CD4-positive, alpha-beta T cell treated with Interleukin-17A for 4 hours (primary cell): ENCODE data around the gene LDB3.
"Not testable (repeated sequence)": the region's sequence is repeated elsewhere in the genome, so short reads cannot be mapped to it uniquely, and the experiment has no call there.

ENCODE experiments used
- DNase-seq: peaks from one replicate; pipeline ENCODE4 v3.0.0-alpha.2; 2020; ENCODE audit warnings: mixed read lengths

LDB3 gene, protein sequence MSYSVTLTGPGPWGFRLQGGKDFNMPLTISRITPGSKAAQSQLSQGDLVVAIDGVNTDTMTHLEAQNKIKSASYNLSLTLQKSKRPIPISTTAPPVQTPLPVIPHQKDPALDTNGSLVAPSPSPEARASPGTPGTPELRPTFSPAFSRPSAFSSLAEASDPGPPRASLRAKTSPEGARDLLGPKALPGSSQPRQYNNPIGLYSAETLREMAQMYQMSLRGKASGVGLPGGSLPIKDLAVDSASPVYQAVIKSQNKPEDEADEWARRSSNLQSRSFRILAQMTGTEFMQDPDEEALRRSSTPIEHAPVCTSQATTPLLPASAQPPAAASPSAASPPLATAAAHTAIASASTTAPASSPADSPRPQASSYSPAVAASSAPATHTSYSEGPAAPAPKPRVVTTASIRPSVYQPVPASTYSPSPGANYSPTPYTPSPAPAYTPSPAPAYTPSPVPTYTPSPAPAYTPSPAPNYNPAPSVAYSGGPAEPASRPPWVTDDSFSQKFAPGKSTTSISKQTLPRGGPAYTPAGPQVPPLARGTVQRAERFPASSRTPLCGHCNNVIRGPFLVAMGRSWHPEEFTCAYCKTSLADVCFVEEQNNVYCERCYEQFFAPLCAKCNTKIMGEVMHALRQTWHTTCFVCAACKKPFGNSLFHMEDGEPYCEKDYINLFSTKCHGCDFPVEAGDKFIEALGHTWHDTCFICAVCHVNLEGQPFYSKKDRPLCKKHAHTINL

DNA sequence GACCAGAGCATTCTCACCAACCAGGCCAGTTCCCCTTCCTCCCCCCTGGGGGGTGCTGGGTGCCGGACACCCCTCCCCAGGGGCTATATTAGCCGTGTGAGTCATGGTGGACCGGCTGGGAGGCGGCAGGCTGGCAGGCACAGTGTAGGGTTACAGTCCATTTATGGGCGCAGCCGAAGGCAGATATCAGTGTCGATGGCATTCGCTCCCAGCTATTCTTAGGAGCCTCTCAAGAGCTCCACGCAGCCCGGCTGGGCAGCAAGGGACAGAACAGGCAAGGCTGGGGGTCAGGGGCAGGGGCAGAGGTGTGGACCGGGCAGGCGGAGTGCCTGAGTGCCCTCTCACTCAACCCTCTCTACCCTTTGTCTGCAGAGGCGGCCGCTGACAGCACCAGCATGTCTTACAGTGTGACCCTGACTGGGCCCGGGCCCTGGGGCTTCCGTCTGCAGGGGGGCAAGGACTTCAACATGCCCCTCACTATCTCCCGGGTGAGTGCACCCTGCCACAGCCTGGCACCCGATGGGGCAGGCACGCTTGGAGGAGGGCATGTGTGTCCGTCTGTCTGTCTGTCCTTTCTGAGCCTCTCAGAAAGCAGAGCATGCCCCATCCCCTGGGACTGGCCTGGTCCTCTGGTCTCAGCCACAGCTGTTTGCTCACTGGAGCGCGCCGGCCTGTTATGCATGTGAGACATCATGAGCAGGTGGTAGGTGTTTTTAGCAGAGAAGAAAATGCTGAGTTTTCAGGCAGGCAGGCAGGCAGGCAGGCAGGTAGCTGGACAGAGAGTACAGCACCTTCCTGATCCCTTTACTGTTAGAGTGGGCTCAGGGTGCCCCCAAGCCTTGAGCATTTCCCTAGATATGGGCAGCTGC lies at the start of gene LDB3:
Gene LDB3 (plus strand): TSS at position 215 of the 869 bp plus-strand sequence. CDS start 181 bp downstream, at position 396.
- no peak for DNase-seq

DNA sequence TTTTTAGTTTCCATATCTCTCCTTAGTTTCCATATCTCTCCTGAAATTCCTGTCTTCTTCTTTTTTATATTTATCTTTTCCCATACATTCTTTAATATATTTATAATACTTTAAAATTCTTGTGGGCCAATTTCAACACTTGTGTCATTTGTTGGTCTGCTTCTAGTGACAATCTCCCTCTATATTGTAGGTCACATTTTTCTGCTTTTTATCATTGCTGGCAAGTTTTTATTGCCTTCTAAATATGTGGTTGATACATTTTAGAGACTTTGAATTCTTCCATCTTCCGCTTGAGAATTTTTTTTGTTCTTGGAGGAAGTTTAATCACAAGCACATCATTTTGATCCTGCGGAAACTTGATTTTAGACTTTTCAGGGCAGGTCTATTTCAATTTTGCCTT lies 40.0 kb upstream of the LDB3 start:
- no peak for DNase-seq

DNA sequence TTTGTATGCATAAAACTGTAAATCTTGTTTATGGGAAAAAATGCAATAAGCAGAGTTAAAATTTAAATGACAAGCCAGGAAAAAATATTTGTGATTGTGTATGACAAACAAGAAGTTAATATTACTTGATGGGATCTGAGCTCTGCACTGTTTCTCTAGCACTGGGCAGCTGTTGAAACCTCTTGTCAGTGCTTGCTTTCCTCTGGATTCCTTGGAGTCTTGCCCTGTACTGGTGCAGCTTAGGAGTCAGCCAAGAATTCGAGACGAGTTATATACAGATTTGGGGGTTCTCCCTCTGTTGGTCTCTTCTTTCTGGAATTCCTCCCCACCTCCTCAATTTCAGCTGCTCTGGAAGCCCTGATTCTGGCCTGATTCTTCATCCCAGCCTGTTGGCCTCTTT lies 38.2 kb upstream of the LDB3 start:
- DNase-seq = no peak

DNA sequence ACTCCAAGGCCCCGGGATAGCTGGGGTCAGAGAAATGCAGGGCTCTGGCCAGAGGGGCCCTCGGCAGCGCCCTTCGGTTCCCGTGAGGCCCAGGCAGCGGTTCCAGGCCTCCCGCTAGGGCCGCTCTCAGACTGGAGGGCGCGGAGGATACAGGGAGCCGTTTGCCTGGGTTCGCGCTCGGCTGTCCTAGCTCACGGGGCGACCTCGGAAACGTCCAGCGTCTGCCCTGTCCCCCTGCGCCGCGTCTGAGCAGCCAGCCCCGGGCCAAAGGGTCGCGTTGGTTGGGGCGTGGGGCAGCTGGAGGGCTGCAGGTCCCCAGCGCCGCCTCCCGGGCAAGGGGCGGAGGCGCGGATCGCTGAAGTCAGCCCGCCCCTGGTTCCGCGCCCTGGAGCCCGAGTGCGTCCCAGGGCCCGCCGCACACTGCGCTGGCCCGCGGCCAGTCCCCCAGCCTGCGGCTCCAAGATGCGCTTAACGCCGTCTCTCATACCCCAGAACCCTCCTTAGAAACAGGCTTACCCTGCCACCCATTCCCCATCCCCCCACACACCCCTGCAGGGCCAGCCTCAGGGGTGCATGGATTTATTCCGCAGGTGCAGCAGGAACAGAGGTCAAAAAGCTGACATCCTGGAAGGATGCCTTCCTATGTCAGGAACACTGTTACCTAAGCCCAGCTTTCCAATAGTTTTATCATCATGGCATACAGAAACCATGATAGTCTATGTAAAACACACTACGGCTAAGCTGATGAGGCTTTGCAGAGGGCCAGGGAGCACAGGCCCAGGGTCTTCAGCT lies 36.1 kb upstream of the LDB3 start:
- no peak for DNase-seq

DNA sequence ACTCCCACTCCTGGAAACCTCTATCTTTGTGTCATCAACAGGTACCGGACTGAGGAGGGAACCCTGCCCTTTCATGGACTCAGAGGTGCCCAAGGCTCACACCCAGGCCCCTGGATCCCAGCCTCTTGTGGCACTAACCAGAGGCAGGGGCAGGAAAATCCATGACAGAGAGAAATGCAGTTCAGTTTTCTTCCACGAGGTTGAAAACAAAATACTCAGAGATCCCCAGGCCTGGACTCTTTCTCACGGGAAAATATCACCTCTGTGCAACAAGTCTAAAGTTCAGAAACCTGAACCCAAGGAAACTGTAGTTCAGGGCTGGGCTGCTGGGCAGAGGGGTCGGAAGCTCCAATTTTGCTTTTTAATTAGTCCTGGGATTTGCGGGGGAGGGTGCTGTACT lies 35.4 kb upstream of the LDB3 start:
- DNase-seq = no peak

DNA sequence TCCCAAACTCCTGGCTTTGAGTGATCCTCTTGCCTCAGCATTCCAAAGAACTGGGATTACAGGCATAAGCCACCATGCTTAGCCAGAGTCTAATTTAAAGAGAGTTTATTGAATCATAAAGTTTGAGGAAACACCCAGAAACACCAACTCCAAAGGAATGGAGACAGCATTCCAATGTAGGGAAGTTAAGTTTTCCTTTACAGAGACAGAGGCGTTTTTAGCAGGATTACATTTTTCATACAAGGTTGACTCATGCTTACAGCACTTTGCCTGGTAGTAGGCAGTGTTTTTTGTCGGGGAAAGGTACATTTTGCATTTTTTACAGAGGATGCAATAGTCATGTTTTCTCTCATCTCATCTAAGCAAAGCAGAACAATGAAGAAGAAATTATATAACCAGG lies 32.9 kb upstream of the LDB3 start:
- no peak for DNase-seq

DNA sequence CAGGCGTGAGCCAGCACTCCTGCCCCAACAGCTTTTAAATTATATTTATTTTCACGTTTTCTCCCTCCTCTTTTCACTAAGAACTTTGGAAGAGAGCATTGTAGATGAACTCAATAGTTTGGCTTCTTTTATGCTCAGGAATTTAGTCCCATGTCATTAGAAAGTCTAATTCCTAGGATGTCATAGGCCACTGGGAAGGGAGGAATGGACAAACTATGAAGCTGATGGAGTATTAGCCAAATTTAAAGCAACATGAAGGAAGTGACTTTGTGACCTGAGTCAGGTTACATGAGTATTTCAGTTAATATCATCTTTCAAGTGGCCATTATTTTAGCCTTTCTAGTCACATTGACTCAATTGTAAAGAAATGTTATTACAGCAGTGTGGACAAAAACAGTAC lies 32.0 kb upstream of the LDB3 start:
- no peak for DNase-seq

DNA sequence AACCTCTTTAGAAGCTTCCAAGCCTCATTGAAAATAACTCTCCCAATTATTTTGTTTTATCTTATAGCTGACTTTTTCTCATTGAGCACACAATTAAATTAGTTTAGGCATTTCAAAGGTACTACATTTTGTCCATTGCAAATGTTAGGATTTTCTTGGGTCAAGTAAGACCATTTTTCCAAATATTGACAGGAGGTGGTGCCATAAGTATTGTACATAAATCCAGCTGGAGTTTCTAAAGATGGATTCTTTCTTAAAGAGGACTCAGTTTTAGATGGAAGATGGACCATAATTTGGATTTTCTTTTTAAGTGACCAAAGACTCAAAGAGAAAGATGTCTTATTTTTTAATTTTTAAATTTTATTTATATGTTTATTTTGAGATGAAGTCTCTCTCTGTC lies 26.3 kb upstream of the LDB3 start:
- DNase-seq = no peak

DNA sequence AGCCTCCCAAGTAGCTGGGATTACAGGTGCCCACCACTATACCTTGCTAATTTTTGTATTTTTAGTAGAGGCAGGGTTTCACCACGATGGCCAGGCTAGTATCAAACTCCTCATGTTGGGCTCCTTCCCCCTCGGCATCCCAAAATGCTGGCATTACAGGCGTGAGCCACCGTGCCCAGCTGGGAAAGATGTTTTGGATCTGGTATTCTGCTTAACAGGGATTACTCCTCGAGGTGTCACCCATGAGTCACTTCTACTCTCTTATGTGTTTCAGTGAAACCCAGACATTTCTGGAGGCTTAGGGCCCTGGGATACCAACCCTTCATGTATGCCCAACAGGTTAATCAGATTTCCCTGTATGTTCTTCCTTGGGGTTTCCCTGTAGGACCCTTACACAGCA lies 25.8 kb upstream of the LDB3 start:
- DNase-seq = no peak

DNA sequence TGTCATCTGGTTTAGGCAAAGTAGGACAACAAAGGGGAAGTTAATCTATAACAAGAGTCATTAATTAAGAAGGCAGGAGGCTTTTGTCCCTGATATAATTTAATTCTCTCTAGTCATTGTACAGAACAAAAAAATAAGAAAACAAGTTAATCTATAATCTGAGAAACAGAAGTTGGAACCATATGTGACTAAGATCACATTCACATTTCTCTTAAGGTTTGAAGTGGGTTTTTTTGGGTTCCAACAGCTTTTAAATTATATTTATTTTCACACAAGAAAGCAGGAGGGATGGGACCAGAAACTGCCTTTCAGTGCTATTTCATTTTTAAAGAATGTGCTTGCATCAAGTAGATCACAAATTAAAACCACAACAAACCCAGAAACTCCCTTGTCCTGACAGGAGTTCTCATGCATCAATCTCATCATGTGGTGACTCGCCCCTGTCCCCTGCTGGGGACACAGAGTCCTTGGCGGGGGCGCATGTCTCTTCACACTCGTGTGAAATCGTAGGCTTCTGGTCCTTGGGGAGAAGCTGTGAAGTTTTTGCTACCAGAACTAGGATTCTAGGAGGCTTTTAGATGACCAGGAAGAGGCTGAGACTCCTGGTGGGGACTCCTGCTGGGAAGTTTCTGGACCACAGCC lies 24.0 kb upstream of the LDB3 start:
- DNase-seq = no peak

DNA sequence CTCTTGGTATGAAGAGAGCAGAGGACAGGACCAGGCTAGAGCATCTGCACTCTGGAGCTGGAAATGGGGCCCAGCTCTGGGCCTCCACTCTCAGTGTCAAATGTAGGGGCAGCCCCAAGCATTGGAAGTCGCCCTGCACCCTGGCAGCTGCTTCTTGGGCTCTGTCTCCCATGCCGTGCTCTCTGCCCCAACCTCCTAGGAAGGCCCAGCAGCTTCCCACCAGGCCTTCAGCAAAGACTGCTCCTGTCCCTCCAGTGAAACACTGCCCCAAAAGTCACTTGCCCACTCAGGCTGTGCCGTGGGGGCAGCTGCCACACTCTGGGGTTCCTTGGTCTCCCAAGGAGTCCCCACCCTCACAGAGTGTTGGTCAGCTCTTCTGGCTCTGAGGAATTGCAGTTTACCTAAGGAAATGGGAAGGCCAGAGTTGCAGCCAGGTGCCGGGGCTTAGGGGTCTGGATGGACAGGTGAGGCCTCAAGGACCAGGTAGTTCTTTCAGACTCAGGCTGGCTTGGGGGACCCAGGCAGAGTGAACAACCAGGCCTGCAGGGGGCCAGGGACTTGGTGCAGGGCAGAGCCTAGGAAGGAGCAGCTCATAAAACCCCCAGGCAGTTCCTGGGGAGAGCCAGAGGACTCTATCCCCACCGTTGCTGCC lies 23.4 kb upstream of the LDB3 start:
- DNase-seq = no peak

DNA sequence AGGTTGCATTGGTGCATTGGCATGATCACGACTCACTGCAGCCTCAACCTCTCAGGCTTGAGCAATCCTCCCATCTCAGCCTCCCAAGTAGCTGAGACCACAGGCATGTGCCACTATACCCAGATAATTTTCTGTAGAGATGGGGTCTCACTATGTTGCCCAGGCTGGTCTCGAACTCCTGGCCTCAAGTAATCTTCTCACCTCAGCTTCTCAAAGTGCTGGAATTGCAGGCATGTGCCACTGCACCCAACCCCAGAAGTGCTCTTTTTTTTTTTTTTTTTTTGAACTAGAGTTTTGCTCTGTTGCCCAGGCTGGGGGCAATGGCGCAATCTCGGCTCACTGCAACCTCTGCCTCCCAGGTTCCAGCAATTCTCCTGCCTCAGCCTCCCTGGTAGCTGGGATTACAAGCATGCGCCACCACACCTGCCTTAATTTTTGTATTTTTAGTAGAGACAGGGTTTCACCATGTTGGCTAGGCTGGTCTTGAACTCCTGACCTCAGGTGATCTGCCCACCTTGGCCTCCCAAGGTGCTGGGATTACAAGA lies 22.6 kb upstream of the LDB3 start:
- DNase-seq = not testable (repeated sequence)

DNA sequence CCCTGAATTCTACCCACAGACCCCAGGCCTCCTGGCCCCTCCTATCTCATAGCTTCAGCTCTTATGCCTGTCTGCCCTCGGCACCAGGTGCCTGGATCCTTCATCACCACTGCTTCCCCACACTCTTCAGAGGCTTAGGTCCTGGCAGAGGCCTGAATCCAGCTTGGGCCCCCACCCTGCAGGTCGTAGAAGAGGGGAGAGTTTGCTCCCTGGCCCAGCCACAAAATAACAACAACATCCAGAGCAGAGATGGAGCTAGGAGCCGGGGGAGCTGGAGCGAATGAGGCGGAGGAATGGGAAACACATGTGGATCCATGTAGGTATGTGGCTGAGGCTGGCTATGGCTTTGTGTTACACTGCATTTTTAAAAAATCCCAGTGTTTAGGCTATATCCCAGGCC lies 21.8 kb upstream of the LDB3 start:
- no peak for DNase-seq

DNA sequence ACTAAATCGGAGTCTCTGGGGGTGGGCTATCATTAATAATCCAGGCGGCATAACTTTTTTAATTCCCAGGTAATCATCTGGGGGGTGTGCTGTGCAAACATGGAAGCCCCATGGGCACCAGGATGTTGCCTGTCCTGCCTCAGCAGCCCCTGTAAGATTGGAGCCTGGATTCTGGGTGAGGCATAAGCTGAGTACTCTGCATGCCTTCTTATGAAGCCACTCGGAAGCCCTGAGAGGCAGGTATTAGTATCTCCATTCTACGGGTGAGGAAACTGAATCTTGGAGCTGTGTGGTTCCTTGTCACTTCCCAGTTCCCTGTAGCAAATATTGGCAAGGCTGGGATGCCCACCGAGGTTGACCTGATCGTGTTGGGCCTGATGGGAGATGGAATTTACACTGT lies 21.4 kb upstream of the LDB3 start:
- DNase-seq = no peak

DNA sequence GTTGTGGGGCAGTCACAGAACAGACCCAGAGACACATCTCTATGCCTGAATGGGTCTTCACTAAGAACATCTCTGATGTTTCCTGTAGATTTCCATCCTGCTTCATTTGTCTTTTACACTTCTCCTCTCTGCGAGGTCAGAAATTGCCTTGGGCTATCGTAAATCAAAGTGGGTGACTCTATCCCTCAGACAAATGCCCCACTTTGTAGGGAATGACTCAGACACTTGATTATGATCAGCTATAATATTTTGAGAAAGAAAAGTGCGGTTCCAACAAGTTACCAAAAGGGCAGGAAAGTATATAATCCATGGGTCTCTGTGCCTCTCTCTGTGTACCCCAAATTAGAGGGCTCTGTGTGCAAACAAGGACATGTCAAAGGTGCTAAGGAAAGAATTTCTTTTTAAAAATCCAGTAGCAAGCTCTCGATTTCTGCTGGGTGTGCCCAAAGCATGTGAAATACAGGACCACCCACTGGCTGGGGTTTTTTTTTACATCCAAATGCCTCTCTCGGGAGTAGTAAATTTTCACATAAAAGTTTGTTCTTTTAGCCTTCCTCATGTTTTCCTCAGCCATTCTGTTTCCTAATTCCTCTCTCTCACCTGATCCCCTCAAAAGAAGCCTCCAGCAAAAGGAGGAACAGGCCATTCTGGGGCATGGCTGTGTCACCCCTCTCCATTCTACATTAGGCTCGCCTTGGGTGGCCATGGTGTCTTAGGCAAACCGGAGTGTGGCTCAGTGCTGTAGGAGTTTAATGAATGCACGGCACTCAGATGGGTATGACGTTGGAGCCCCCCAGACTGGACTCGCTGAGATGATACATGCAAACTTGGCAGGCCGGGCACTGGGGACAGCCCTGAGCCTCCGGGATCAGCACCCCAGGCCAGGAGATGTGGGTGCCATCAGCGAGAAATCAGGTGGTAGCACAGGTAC lies 20.3 kb upstream of the LDB3 start:
- DNase-seq = no peak

DNA sequence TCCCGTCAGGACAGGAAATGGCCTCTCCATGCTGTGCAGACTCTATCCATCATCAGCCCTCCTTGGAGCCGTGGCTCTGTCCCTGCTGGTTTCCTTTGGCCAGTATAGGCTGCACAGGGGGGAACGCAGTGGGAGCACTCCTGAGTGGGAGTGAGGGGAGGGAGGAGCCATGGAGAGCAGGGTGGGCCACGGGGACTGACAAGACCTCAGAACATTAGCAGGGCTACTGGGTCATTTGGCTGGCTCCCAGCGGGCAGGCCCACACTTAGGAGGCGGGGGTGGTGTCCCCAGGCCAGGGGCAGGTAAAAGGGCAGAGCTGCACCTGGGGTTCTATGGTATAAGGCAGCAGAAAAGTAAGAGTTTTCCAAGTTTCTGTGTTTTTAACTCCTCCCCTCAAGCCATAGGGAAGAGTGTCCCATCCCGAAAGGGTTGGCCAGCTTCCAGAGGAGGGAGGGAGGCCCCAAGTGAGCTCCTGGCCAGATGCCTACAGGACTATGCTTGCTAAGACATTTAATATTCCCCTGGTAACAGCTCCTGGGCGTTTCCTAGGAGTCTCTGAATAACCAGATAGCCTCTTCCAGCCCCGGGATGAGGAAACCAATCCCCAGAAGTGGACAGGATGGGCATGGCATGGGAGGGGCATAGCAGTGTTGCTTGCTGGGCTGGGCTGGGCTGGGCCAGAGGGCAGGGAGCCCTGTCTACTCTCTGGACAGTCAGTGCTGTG lies 19.4 kb upstream of the LDB3 start:
- no peak for DNase-seq

DNA sequence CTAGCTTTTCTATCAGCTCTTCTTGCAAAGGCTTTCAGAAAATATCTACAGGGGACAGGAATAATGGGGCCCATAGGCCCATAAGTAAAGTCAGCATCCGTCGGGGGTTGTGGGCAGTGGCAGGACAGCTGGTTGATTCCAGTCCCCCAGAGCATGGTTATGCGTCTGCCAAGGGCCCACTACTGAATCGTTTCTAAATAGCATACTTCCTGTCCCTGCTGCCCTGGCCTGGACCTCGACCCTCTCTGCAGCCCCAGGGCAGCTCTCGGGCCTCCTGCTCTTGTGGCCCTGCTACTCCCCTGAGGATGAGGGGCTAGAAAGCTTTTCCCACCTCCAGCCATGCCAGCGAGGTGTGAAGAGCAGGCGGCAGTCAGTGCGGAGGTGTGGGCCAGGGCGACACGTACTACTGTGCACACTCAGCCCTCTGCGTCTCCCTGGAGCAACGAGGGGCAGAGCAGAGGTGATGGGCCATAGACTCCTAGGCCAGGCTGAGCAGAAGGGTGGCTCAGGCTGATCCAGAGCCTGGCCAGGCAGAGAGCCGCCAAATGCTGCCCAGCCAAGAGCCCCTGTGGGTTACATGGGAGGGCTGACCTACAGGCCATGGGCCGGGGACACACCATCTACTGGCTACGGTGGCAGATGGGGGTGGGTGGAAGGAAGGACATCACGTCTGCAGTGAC lies 18.7 kb upstream of the LDB3 start:
- DNase-seq = no peak

DNA sequence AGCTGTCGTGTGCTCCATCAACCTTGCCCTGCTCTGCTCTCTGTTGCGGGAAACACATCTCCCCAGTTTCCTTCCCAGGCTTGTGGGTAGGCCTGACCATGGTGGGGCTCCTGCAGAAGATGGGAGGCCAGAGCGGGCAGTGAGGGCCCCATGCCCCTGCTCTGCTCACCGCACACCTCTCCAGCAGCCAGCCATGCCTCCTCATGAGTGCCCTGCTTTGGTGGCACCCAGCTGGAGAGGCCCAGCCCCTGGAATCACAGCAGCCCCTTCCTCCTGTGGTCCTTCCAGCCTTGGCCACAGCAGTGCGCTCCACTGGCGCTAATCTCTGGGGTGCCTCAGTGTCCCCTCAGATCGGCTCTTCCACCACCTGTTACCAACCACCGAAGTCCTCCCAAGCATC lies 18.2 kb upstream of the LDB3 start:
- no peak for DNase-seq

DNA sequence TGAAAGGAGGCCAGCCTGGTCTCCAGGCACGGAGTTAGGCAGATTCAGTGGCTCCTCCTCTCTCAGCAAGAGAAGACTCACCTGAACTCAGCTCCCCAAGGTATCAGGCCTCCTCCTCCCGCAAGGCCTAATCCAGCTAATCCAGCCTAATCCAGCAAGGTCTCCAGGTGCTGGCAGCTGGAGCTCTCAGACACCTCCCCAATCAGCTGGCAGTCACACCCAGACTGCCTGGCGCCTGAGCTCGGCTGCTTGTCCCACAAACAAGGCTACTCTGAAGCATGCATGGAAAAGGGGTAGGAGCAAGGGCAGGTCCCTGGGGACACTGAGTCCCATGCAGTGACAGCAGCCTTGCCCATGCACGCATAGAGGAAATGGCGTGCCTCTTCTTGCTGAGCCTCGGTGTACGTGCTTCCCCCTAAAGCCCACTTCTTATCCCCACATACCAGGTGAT lies 17.3 kb upstream of the LDB3 start:
- DNase-seq = no peak
